IPS-NIHi7 (cell line): ENCODE data around the gene ACIN1.
A peak's percentile ranks its signal among the peaks of the same experiment; 100 is the strongest.

Source experiments
- DNase-seq: peaks from one replicate; pipeline ENCODE4 v3.0.0; 2012; ENCODE audit warnings: mixed read lengths; ENCODE audit errors: extremely low spot score

ACIN1 gene

GRCh38 chr14:23043754-23044153 is 51.2 kb downstream of the ACIN1 start:
- DNase-seq, result no peak

DNA sequence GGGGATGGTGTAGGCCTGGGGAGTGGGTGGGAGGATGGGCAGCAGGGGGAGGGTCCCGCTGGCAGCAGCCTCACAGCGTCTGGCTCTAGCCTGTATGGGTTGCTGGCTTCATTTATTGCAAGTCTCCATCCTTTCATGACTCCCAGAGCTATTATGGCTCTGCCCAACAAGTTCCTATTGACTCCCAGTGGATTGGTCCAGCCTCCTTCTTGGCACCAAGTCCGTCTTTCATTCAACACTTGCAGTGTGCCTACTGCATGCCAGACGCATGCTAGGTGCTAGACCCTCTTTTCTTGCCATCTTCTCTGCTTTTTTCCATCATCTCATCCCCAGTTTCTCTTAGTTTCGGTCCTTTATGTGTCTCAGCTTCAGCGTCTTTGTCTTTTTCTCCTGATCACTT is 51.8 kb downstream of the ACIN1 start:
- DNase-seq, result no peak

- no peak for DNase-seq
Measured at GRCh38 chr14:23042162-23042965, 52.6 kb downstream of the ACIN1 start, which contains the start of gene PSMB11. Gene PSMB11, plus strand, starts transcription at chr14:23042212. Its CDS starts 14 bp downstream, at chr14:23042226.

DNA sequence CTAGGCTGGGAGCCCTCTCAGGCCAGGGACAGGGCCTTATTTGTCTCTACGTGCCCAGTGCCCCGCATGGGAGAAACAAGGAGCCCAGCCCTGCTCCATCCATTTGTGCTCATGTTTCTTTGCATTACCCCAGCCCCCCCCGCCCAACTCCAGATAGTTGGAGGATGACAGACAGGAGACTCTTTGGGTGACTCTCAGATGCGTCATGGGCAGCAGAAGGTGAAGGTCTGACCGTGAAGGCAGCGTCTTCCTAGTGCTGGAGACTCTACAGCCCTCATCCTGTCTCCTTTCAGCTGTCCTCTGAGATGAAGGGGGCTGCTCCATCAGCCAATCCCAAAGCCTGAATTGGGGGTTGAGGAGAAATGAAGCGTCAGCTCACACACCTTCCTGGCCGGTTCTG is 53.2 kb downstream of the ACIN1 start:
- DNase-seq, result no peak

DNA sequence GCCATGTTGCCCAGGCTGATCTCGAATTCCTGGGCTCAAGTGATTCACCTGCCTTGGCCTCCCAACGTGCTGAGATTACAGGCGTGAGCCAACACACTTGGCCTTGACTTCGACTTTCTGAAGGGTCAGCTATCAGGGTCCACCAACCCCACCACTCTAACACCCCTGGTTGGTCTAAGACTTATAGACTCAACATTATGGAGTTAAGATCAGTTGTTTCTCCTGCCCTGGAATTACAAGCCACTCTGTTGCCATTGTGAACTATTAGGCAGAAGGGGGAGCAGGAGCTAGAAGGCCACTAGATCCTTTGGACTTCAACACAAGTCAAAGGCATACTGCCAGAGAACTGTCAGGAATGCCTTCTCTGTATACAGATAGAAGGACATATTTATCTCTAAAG is 54.8 kb downstream of the ACIN1 start:
- DNase-seq, result no peak

- no peak for DNase-seq
Measured at GRCh38 chr14:23035303-23036144, 59.4 kb downstream of the ACIN1 start.

- peak; percentile 92 for DNase-seq
Measured at GRCh38 chr14:23034498-23035302, 60.2 kb downstream of the ACIN1 start, which contains the start of gene PSMB5. Gene PSMB5, minus strand, starts transcription at chr14:23034900. Its CDS starts 19 bp downstream, at chr14:23034881.

GRCh38 chr14:23033801-23034497 is 61.0 kb downstream of the ACIN1 start:
- DNase-seq, result no peak

DNA sequence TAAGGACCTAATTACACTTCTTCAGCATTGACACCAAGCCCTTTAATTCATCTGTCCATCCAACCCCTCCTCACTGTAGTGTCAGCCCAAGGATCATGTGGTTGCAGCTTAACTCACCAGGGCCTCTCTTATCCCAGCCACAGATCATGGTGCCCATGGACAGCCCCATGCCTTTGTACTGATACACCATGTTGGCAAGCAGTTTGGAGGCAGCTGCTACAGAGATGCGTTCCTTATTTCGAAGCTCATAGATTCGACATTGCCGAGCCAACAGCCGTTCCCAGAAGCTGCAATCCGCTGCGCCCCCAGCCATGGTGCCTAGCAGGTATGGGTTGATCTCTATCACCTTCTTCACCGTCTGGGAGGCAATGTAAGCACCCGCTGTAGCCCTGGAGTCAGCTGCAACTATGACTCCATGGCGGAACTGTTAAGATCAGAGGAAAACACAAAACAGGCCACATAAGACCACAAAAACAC is 61.6 kb downstream of the ACIN1 start:
- DNase-seq, result no peak

DNA sequence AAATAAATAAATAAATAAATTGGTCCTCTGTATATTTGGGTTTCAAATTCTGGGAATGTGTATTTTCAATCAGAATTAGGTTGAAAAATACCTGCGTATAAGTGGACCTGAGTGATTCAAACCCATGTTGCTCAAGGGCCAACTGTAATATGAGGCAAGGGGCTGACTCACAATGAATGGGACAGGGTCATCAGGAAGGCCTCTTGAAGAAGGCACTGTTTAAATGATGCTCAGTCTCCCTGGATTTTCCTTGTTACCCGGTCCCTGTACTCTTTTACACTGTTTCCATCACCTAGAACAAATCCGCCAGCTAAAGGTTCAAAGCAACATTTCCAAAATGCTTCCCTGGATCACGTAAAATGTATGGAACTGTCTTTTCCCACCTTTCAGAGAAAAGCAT is 64.0 kb downstream of the ACIN1 start:
- no peak for DNase-seq

DNA sequence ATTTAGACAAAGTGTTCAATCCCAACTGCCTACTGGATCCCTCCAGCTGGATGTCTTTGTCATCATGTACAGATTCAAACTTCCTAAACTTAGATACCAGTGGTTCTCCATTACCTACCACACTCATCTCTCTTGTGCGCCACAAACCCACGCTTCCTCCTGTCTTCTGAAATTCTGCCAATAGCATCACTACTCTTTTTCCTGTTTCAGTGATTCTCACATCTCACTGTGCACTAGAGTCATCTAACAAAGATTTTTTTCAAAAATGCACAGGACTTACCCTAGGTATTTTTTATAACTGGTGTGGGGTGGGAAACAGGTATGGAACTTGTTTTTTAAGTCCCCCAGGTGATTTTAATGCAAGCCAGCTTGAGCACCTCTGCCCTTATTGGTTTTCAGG is 66.1 kb downstream of the ACIN1 start:
- no peak for DNase-seq

DNA sequence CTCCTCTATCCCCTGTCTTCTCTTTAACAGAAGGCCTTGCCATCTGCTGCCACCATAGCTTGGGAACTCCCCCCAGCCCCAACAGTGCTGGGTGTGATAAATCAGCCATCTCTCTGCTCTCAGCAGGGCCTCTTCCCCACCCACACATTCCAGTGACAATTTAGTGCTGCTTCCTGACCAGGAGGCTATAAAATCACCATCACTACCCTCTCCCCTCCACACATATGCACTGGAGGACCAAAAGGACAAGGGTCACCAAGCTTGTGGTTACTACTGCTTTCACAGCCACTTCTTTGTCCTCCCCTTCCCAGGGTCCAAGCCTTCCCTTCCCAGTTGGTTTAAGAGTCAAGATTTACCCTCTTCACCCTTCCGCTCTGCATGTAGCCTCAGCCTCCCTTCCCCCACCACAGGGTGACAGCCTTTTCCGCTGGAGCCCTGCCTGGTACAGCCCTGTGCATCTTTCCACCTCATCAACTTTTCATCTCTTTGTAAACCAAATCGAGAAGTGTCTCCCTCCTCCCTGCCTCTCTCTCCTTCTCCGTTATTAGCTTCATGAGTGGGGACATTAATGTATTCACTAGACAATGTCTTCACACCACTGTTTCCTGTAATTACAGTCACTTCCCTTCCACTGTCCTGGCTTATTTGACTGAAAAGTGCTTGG is 69.7 kb downstream of the ACIN1 start:
- DNase-seq, result no peak

- DNase-seq, result no peak
Measured at GRCh38 chr14:23024612-23025075, 70.3 kb downstream of the ACIN1 start.

GRCh38 chr14:23023795-23024152 is 71.2 kb downstream of the ACIN1 start:
- DNase-seq, result no peak

GRCh38 chr14:23023022-23023794 is 71.7 kb downstream of the ACIN1 start:
- DNase-seq, result no peak

GRCh38 chr14:23021889-23022442 is 73.0 kb downstream of the ACIN1 start:
- no peak for DNase-seq

DNA sequence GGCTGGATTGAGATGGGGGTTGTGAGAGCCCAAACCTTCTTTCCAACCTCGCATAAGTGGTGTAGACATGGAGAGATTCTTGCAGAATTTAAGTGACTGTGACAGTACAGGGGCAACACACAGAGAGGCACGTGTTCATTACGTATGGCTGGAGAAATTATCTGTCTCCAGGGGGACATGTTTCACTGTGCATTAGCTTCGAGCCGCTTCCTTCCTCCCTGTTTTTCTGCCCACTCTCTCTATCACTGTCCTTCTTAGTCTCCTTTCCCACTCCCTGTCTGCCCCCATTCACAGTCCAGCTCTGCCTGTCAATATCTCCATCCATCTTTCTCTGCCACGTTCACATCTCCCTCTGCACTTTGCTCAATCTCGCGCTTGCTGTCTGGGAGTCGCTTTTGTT is 73.5 kb downstream of the ACIN1 start:
- no peak for DNase-seq

GRCh38 chr14:23020143-23021128 is 74.5 kb downstream of the ACIN1 start:
- no peak for DNase-seq
